Hindlimb muscle (tissue), 1 donor: ENCODE data around the gene PTPRE. TPM values are rescaled to one million over a fixed set of nuclear protein-coding genes. Genes with fewer than 3 reads are reported as not detected.

Experiments
- DNase-seq: peaks from one replicate; pipeline ENCODE4 v3.0.0-alpha.2; 2013
- polyA plus RNA-seq: library from polyadenylated mRNA; unstranded; fragments of 120-200 nt; gene quantifications from one replicate; pipeline ENCODE4 v1.2.1, GENCODE V29; 2013; ENCODE audit not compliant: insufficient read length

PTPRE gene
- polyA plus RNA-seq, 1 donor: 5.5 TPM

- DNase-seq: no peak
Measured at GRCh38 chr10:128003521-128003920, 96.6 kb downstream of the PTPRE start.

GRCh38 chr10:128005858-128006257, 99.0 kb downstream of the PTPRE start:
- DNase-seq: no peak

GRCh38 chr10:128007056-128007455, 100.2 kb downstream of the PTPRE start:
- DNase-seq: no peak

- DNase-seq: no peak
Measured at GRCh38 chr10:128007971-128008370, 101.1 kb downstream of the PTPRE start.

DNA sequence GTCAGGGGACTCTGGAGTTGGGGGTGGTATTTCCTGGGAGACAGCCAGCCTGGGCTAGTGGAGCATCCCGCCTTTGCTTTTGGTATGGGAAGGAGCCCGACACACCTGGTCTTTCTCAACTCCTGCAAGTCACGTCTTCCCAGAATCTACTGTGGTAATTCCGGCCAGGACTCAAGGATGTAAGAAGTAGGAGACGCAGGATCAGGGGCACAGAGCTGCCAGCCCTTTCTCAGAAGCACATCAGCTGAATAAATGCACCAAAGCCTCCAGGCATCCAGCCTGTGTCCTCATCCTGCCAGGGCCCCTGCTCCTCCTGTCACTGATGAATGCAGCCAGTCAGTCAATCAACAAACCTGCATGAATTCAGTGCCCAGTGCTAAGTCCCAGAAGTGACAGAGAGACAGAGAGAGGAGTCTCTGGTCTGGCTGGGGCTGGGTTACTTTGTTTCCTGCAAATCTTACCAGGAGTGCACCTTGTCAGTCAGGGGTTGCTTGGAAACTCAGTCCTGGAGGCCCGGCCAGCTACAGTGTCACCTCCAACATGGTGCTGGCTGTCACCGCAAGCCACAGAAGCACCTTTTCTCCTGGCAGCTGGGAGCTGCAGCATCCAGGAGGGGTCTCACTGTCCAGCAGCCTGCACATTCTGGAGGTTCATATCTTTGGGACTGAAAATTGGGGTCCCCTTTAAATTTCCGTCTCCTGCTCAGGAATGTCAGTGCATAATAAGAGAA, 101.8 kb downstream of the PTPRE start:
- no peak for DNase-seq

DNA sequence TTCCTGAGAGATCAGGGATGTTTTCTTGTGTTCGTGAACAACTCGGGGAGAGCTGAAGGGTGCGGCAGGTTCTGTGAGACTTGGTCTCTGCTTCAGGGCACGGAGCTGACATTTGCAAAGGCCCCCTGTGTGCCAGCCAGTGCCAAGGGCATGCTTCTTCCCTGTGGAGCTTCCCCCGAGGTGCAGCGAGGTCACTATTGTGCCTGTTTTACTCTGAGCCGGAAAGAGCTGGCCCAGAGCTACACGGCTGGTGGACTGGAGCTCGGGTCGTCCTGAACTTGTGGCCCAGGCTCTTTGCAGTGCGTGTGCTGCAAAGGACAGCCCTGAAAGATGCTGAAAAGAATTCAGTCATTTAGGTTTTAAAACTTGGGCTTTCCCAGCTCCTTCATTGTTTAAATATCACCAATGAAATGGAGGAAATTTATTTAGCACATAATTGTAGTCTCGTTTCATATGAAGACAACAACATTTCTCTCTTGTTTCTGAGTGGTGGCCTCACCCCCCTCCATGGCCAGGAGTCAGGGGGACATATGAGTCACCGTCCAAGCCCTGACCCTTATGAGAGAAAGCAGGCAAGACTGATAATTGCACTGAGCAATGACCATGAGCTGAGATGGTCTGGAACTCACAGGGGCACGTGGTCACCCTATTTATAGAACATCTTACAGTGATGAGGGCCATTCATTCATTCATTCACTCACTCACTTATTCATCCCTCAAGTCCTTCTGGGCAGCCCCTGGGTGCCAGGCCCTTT, 102.6 kb downstream of the PTPRE start:
- no peak for DNase-seq

- peak; percentile 82 for DNase-seq
Measured at GRCh38 chr10:128011059-128011979, 104.4 kb downstream of the PTPRE start.

DNA sequence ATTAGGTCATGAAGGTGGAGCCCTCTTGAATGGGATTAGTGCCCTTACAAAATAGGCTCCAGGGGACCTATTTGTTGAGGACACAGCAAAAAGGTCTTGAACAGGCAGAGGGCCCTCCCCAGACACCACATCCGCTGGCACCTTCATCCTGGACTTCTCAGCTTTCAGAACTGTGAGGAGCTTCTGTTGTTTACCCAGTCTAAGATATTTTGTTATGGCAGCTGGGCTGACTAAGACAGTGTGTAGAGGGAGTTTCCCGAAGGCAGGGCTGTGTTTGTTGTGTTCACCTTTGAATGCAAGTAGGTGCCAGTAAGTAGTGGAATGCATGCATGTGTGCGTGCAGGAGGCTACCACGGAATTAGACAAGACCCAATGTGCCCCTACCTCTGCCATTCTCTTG, 106.7 kb downstream of the PTPRE start:
- no peak for DNase-seq

DNA sequence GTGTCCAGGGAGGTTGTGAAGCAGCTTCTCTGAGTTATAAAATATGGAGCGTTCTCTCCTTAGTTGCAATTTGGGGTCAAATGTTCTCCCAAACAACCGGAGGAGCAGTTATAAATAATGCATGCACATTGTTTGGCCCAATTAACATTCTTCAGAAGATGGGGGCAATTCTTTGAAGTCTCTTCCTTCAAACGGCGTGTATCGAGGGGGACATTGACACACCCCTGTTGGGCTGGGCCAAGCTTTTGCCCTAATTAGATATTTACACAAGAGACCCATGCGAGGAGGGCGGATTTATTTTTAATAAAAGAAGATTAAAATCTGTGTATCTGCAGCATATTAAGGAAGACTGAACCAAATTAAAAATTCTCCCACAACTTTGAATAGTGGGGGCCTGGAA, 107.3 kb downstream of the PTPRE start:
- DNase-seq: no peak

GRCh38 chr10:128016423-128017060, 109.6 kb downstream of the PTPRE start:
- no peak for DNase-seq

DNA sequence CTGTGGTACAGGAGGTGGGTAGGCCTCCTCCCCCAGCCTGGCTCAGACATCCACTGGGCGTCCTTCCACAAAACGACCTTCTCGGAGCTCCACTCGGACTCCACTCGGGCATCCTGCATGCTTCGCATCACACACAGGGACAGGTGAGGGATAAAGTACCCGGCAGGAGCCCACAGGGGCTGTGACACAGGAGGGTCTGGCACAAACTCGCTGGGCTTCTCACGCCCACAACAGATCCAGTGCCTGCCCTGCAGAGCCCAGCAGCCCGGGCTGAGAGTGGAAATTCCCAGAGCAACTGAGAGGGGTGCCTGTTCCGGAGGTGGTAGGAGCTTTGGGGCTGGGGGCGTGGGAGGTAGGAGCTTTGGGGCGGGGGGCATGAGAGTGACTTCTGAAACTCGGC, 110.9 kb downstream of the PTPRE start:
- no peak for DNase-seq

GRCh38 chr10:128018236-128018635, 111.3 kb downstream of the PTPRE start:
- DNase-seq: peak; percentile 79

DNA sequence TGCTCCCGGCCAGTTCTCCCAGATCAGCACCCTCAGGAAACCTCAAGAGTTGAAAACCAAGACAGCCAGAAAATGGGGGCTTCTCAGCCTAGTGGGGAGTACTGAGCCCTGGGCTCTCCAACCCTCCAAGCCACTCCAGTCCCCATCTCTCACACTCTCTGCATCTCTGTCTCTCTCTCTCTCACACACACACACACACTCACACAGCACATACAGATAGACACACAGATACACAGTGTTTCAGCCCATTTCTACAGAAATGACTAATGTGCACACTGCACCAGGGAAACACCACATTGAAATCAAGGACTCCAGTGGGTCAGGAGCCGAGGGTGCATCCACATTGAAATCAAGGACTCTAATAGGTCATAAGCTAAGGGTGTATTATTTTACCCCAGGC, 111.8 kb downstream of the PTPRE start:
- no peak for DNase-seq

DNA sequence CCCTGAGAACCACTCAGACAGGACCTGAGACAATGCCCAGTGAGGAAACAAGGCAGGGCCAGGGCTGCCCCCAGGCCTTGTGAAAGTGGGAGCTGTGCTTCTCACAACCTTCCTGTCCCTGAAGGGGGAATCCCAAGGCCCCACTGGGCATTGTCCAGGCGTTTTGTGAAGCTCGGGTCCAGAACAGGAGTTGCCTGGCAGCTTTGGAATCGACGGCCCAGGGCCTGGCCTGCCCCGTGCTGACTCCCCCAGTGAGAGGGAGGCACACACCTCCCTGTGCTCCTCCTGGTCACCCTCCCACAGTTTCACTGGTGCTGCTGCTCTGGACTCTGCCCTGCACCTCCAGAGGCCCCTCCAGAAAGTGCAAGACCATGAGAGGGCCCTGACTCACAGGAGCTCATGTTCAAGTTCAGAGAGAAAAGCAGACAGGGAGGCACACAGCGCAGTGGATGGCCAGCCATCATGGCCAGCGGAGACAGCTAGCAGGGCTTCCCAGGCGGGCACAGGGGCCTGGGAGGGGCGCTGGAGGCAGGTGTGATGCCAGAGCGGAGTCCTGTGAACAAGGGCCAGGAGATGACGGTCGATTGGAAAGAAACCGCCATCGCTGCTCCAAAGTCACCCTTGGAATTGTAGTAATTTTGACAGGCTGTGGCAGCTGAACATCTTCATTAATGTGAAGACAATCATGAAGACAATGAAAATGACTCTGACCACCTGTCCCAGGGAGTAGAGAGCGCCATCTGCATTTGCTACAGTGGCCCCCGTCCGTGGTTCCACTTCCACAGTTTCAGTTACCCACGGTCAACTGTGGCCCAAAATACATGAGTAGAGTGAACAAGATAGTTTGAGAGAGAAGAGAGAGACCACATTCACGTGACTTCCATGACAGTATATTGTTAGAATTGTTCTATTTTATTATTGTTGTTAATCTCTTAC, 115.6 kb downstream of the PTPRE start:
- no peak for DNase-seq

DNA sequence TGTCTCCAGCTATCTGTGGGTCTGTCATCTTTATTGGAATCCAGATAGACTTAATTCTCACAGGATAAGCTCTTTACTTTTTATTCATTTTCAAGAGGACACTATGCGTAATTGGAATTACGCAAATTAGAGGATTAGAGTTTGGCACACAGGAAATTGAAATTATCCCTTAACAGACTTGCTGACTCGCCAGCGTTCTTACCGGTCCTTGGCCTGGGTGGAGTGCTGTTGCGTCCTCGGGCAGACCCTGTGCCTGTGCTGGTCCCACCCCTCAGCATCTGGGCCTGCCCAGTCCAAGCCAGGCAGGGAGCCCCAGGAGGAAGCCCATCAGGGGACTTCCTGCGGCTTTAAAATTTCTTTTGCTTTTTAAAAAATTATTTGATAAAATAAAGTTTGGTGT, 117.5 kb downstream of the PTPRE start:
- no peak for DNase-seq

GRCh38 chr10:128025437-128025836, 118.5 kb downstream of the PTPRE start:
- no peak for DNase-seq

DNA sequence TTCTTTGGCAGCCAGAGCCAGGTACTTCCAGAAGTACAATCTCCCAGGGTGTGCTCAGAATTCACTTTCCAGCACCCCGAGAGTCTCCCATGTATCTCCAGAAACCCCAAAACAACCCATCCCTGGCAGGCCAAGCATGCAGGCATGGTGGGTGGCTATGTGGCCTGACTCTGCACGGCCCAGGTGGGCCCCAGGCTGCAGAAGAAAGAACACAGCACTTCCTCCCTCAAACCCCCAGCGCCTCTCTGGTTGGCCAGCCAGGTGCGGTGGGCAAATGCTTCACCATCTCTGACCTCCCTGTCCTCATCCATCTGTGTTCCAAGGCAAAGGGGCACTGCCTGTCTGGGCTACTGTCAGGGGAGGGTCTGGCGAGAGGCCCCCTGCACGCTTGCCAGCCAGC, 119.0 kb downstream of the PTPRE start:
- no peak for DNase-seq

DNA sequence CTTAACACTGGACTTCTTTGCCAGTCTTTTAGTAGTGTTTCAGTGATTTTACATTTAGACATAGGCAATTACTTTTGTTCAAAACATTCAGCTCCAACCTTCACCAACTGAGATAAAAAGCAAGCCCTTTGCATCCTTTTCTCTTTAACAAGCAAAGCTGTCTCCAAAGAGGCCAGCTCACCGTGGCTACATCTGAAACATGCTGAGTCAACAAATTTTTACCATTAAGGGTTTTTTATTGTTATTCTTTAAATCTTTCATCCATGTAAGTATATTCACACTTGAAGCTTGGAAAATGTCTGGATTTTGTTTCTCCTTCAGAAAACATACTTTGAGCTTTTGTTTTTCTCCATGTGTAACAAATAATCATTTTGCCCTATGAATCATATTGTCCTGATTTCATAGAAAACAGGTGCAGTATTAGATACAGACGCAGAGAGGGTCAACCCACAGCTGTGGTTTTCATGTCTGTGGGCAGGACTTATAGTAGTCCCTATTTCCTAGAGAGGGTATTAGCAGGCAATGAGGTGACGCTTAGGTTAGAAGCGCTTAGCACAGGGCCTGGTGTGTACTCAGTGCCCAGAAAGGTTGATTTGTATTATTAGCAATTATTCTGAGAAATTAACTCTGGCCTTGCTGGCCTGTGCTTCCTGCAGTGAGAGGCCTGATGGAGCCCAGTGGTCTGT, 119.9 kb downstream of the PTPRE start:
- no peak for DNase-seq

- DNase-seq: no peak
Measured at GRCh38 chr10:128027306-128027705, 120.4 kb downstream of the PTPRE start.

DNA sequence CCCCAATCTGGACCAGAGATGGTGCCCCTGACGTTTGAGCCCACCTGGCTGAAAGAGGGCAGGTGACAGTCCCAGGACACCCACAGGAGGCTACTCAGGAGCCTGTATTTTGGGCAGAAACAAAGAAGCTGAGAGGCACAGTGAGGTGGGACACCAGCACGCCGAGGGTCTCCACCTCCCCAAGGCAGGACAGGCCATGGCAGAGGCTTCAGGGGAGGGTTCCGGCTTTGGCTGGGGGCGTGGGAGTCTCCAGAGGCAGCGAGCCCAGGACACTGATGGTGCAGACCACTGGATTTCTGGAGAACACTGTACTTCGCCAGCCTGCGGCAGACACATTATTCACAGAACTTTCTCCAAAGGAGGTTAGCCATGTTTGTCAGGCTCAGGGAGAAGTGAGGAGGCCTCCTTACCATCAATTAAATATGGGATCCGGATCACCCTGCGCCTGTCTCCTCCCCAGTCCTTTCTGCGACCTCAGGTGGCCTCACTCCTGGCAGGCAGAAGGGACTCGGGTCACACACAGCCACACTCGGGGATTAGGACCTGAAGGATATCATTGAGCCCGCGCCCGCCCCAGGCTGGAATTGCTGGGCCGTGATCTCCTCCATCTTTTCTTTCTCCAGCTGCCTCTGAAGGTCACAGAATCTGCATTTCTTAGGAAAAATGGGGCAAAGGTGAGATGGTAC, 121.1 kb downstream of the PTPRE start:
- no peak for DNase-seq
